IMR-90 (cell line): ENCODE data around the gene ZBED4. TPM values are rescaled to one million over a fixed set of nuclear protein-coding genes. Genes with fewer than 3 reads are reported as not detected.

Experiments used
- ATAC-seq: fragments of 200-7000 bp; cut with Tn5 transposase; 2 replicates; pipeline ENCODE4 v1.9.1; 2020; ENCODE audit warnings: low read depth, mild to moderate bottlenecking, moderate library complexity
- BruUV-seq: library from RNA; stranded (reverse); fragments of 400-500 nt; replicated peaks from 2 replicates; lab custom pipeline; 2021; lab: Mats Ljungman, UMichigan
- CTCF ChIA-PET: fragments of 300-600 bp; formaldehyde crosslinking; extraction: SDS; loops from one replicate; lab custom pipeline; 2021; ENCODE audit warnings: antibody characterized with exemption; lab: Yijun Ruan, JAX
- POLR2A ChIA-PET: fragments of 300-600 bp; sonication (Branson Sonifier 250); formaldehyde crosslinking; loops from one replicate; lab custom pipeline; 2022; ENCODE audit warnings: antibody characterized with exemption; ENCODE audit not compliant: unreplicated experiment; lab: Charles Lee
- DNase-seq: peaks from one replicate; pipeline ENCODE4 v3.0.0; 2013
- H2AFZ ChIP-seq: replicated peaks from 2 replicates; pipeline ENCODE3; 2013; ENCODE audit warnings: low read length, mild to moderate bottlenecking; ENCODE audit not compliant: poor library complexity
- H2AK5ac ChIP-seq: 2 replicates; pipeline ENCODE4 v1.6.1; 2013; ENCODE audit warnings: low read depth, low read length, inconsistent platforms
- H2AK9ac ChIP-seq: replicated peaks from 2 replicates; pipeline ENCODE3; 2013; ENCODE audit warnings: mild to moderate bottlenecking, low read depth, low read length, moderate library complexity; ENCODE audit not compliant: poor library complexity
- H2BK120ac ChIP-seq: 2 replicates; pipeline ENCODE4 v1.6.1; 2013; ENCODE audit warnings: low read depth, low read length, inconsistent platforms
- H2BK15ac ChIP-seq: 3 replicates; pipeline ENCODE4 v1.6.1; 2013; ENCODE audit warnings: low read depth, low read length, inconsistent platforms
- H2BK20ac ChIP-seq: 2 replicates; pipeline ENCODE4 v1.6.1; 2013; ENCODE audit warnings: low read depth, mild to moderate bottlenecking, inconsistent platforms, low read length, moderate library complexity
- H2BK5ac ChIP-seq: 2 replicates; pipeline ENCODE4 v1.6.1; 2013; ENCODE audit warnings: mild to moderate bottlenecking, low read depth, low read length, inconsistent platforms; ENCODE audit not compliant: poor library complexity, severe bottlenecking
- H3K14ac ChIP-seq: replicated peaks from 2 replicates; pipeline ENCODE4 v1.6.1; 2013; ENCODE audit warnings: low read depth, low read length, inconsistent platforms
- H3K18ac ChIP-seq: 2 replicates; pipeline ENCODE4 v1.6.1; 2013; ENCODE audit warnings: low read depth, low read length, control low read depth
- H3K23ac ChIP-seq: 2 replicates; pipeline ENCODE4 v1.6.1; 2013; ENCODE audit warnings: low read depth, low read length, inconsistent platforms
- H3K27ac ChIP-seq: 2 replicates; pipeline ENCODE4 v1.5.1; 2013; ENCODE audit warnings: mild to moderate bottlenecking, control low read depth, low read length; ENCODE audit not compliant: insufficient read depth
- H3K27me3 ChIP-seq: 2 replicates; pipeline ENCODE4 v1.6.1; 2013; ENCODE audit warnings: low read length; ENCODE audit not compliant: control insufficient read depth, insufficient read depth
- H3K36me3 ChIP-seq: 2 replicates; pipeline ENCODE4 v1.6.1; 2013; ENCODE audit warnings: low read length, mixed read lengths; ENCODE audit not compliant: control insufficient read depth, insufficient read depth
- H3K4ac ChIP-seq: 2 replicates; pipeline ENCODE4 v1.6.1; 2013; ENCODE audit warnings: low read depth, low read length, inconsistent platforms
- H3K4me1 ChIP-seq: 2 replicates; pipeline ENCODE4 v1.6.1; 2013; ENCODE audit warnings: low read length, mixed read lengths; ENCODE audit not compliant: control insufficient read depth, insufficient read depth
- H3K4me2 ChIP-seq: 2 replicates; pipeline ENCODE4 v1.6.1; 2013; ENCODE audit warnings: low read depth, mild to moderate bottlenecking, control low read depth, low read length, moderate library complexity
- H3K4me3 ChIP-seq: 2 replicates; pipeline ENCODE4 v1.5.1; 2013; ENCODE audit warnings: low read depth, mild to moderate bottlenecking, control low read depth, low read length, moderate library complexity; ENCODE audit not compliant: insufficient read depth
- H3K56ac ChIP-seq: 2 replicates; pipeline ENCODE4 v1.6.1; 2013; ENCODE audit warnings: low read length, inconsistent platforms; ENCODE audit not compliant: insufficient read depth; ENCODE audit errors: extremely low read depth
- H3K79me1 ChIP-seq, 2 experiments: 2 replicates each; pipeline ENCODE4 v1.6.1; 2013; ENCODE audit warnings: low read length in 2 of 2, inconsistent platforms in 1 of 2, low read depth in 1 of 2
- H3K9ac ChIP-seq: 2 replicates; pipeline ENCODE4 v1.6.1; 2013; ENCODE audit warnings: low read depth, low read length, control low read depth
- H3K9me1 ChIP-seq: 2 replicates; pipeline ENCODE4 v1.6.1; 2013; ENCODE audit warnings: low read length, inconsistent platforms; ENCODE audit not compliant: insufficient read depth
- H3K9me3 ChIP-seq: 2 replicates; pipeline ENCODE4 v1.6.1; 2013; ENCODE audit warnings: low read length; ENCODE audit not compliant: control insufficient read depth, insufficient read depth
- H4K20me1 ChIP-seq: 2 replicates; pipeline ENCODE4 v1.6.1; 2013; ENCODE audit warnings: low read length, inconsistent platforms; ENCODE audit not compliant: insufficient read depth
- H4K5ac ChIP-seq: 2 replicates; pipeline ENCODE4 v1.6.1; 2013; ENCODE audit warnings: mild to moderate bottlenecking, low read depth, low read length, control low read depth
- H4K8ac ChIP-seq, 2 experiments: 2 replicates each; pipeline ENCODE4 v1.6.1; 2013; ENCODE audit warnings: low read depth in 2 of 2, low read length in 2 of 2, control low read depth in 1 of 2, inconsistent platforms in 1 of 2
- H4K91ac ChIP-seq: 2 replicates; pipeline ENCODE4 v1.6.1; 2013; ENCODE audit warnings: low read depth, low read length, inconsistent platforms; ENCODE audit not compliant: insufficient read depth
- CHD1 ChIP-seq: IDR thresholded peaks from 2 replicates; pipeline ENCODE4 v1.6.1; 2012; ENCODE audit warnings: low read depth, low read length, improper control_type of control experiment
- FOS ChIP-seq: fragments of 150-350 bp; IDR thresholded peaks from 2 replicates; pipeline ENCODE4 v1.6.1; 2016; ENCODE audit warnings: low read depth, low read length
- MAZ ChIP-seq: IDR thresholded peaks from 2 replicates; pipeline ENCODE4 v1.6.1; 2012; ENCODE audit warnings: low read depth, mild to moderate bottlenecking, low read length, improper control_type of control experiment, moderate library complexity, borderline replicate concordance
- MXI1 ChIP-seq: IDR thresholded peaks from 2 replicates; pipeline ENCODE4 v1.6.1; 2012; ENCODE audit warnings: low read depth, mild to moderate bottlenecking, low read length, moderate library complexity, borderline replicate concordance
- NFE2L2 ChIP-seq: fragments of 150-350 bp; IDR thresholded peaks from 2 replicates; pipeline ENCODE4 v1.6.1; 2016; ENCODE audit warnings: low read depth, mild to moderate bottlenecking, low read length
- POLR2A ChIP-seq: IDR thresholded peaks from 2 replicates; pipeline ENCODE4 v1.6.1; 2012; ENCODE audit warnings: mild to moderate bottlenecking, low read depth, low read length
- RAD21 ChIP-seq: IDR thresholded peaks from 2 replicates; pipeline ENCODE4 v1.6.1; 2012; ENCODE audit warnings: low read length, improper control_type of control experiment
- RCOR1 ChIP-seq: IDR thresholded peaks from 2 replicates; pipeline ENCODE4 v1.6.1; 2012; ENCODE audit warnings: mild to moderate bottlenecking, low read length, improper control_type of control experiment; ENCODE audit not compliant: insufficient replicate concordance
- RFX5 ChIP-seq: IDR thresholded peaks from 2 replicates; pipeline ENCODE4 v1.8.0; 2012; ENCODE audit warnings: low read depth, mild to moderate bottlenecking, low read length, moderate library complexity
- WGBS, 2 experiments: methylation state at CpG; one replicate each; pipeline versions ENCODE4 v1.1.5 to v1.1.7; 2013; ENCODE audit warnings: missing lambda C conversion rate in 2 of 2; ENCODE audit not compliant: insufficient read length in 1 of 2; ENCODE audit errors: extremely low coverage in 2 of 2; 5-methylcytosine and 5-hydroxymethylcytosine counted together
- dilution Hi-C: fragments of 300-500 bp; cut with HindIII; formaldehyde crosslinking; loops from one replicate; pipeline ENCODE4 v1.14.3; 2018; ENCODE audit warnings: low sequenced_read_pairs; ENCODE audit not compliant: unreplicated experiment
- in situ Hi-C: fragments of 300-500 bp; cut with MboI; formaldehyde crosslinking; loops from 3 replicates; pipeline ENCODE4 v1.14.3; 2019; ENCODE audit warnings: low sequenced_read_pairs, inconsistent platforms, mixed read lengths
- intact Hi-C: fragments of 100-400 bp; cut with micrococcal nuclease; formaldehyde crosslinking; loops from 2 replicates; pipeline ENCODE4 v1.10.0; 2022
- polyA plus RNA-seq, 3 experiments: library from polyadenylated mRNA; depleted of rRNA; stranded (reverse); fragments of >200 nt; gene quantifications; 2 replicates each; pipeline ENCODE4 v1.2.3, GENCODE V29; 2012; ENCODE audit warnings: low replicate concordance in 1 of 3
- total RNA-seq: library from RNA; depleted of rRNA; stranded (reverse); fragments of >200 nt; gene quantifications from 2 replicates; pipeline ENCODE4 v1.2.3, GENCODE V29; 2012
- TF ChIP-seq, protein P1 (sequence below): fragments of 150-350 bp; IDR thresholded peaks from 2 replicates; pipeline ENCODE4 v1.6.1; 2016; ENCODE audit warnings: low read depth, mild to moderate bottlenecking, low read length, moderate library complexity, borderline replicate concordance
- TF ChIP-seq, protein P2 (sequence below): conservative IDR thresholded peaks from 2 replicates; pipeline ENCODE4 v1.5.1; 2012; ENCODE audit warnings: mild to moderate bottlenecking, low read depth, low read length, improper control_type of control experiment
- TF ChIP-seq, protein P3 (sequence below): fragments of 150-350 bp; IDR thresholded peaks from 2 replicates; pipeline ENCODE4 v1.6.1; 2017; ENCODE audit warnings: mild to moderate bottlenecking, antibody characterized with exemption, low read length, low read depth

Gene ZBED4
- total and polyA plus RNA-seq, 2 of the 4 experiments (the other 2 are of a cell fraction) = 9.3 to 10.5 TPM

DNA sequence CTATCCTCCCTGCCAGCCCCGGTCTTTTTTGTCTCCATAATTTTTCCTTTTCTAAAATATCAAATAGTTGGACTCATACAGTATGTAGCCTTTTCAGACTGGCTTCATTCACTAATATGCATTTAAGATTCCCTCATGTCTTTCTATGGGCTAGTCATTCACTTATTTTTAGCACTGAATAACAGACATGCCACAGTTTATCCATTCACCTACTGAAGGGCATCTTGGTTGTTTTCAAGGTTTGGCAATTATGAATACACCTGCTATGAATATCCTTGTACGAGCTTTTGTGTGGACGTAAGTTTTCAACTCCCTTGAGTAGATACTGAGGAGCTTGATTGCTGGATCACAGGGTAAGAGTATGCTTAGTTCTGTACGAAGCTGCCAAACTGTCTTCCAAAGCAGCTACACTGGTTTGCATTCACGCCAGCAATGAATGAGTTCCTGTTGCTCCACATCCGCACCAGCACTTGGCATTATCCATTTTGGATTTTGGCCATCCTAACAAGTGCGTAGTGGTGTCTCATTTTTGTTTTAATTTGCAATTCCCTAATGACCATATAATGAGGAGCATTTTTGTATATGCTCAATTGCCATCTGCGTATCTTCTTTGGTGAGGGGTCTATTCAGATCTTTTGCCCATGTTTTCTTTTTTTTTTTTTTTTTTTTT is 43.5 kb downstream of the ZBED4 start:
- Histone ChIP-seq H3K4me2 (no peak overlapping the region), H2AK9ac (no peak overlapping the region), H4K8ac (no peak overlapping the region), H3K18ac (no peak overlapping the region), H2BK15ac (no peak overlapping the region), H3K27me3 (no peaks in the 10 kb centered on the region), H2AFZ (no peak overlapping the region), H3K27ac (no peak overlapping the region), H3K14ac (no peak overlapping the region), H4K91ac (no peak overlapping the region), H3K9me3 (peaks cover 2% of the 10 kb centered on the region; the same call in 1 of the 2 replicates), H2BK120ac (no peak overlapping the region), H3K4me3 (no peak overlapping the region), H4K5ac (no peak overlapping the region), H2BK5ac (no peak overlapping the region), H3K56ac (no peak overlapping the region), H3K4ac (no peak overlapping the region), H3K36me3 (peaks cover 26% of the 10 kb centered on the region), H3K9ac (no peak overlapping the region), H2AK5ac (no peak overlapping the region), H2BK20ac (no peak overlapping the region), H3K79me1 (peaks cover 4 to 43% of the 10 kb centered on the region in 2 experiments; a peak in 3 of 4 replicates), H3K9me1 (peaks cover 18% of the 10 kb centered on the region), H4K20me1 (peaks cover 19% of the 10 kb centered on the region), H3K23ac (no peak overlapping the region), H3K4me1 (no peaks in the 10 kb centered on the region)
- in situ Hi-C loops = no loop called here
- CTCF ChIA-PET = no interaction called here
- dilution Hi-C loops = no loop called here
- no TSS peak for BruUV-seq
- POLR2A ChIA-PET = no interaction called here
- ATAC-seq (no peak), DNase-seq (no peak)
- 100% methylated on average over 2 of the region's 8 CpGs; no CpG with 5 or more reads in 1 of the 2 experiments for WGBS, 2 experiments
- intact Hi-C loops = no loop called here
- TF ChIP-seq NFE2L2 (no peak), RAD21 (no peak), CHD1 (no peak), RFX5 (no peak), POLR2A (no peak), FOS (no peak), MAZ (no peak), RCOR1 (no peak), MXI1 (no peak)
- TF ChIP-seq, protein P1, sequence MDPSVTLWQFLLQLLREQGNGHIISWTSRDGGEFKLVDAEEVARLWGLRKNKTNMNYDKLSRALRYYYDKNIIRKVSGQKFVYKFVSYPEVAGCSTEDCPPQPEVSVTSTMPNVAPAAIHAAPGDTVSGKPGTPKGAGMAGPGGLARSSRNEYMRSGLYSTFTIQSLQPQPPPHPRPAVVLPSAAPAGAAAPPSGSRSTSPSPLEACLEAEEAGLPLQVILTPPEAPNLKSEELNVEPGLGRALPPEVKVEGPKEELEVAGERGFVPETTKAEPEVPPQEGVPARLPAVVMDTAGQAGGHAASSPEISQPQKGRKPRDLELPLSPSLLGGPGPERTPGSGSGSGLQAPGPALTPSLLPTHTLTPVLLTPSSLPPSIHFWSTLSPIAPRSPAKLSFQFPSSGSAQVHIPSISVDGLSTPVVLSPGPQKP = no peak
- TF ChIP-seq, protein P2, sequence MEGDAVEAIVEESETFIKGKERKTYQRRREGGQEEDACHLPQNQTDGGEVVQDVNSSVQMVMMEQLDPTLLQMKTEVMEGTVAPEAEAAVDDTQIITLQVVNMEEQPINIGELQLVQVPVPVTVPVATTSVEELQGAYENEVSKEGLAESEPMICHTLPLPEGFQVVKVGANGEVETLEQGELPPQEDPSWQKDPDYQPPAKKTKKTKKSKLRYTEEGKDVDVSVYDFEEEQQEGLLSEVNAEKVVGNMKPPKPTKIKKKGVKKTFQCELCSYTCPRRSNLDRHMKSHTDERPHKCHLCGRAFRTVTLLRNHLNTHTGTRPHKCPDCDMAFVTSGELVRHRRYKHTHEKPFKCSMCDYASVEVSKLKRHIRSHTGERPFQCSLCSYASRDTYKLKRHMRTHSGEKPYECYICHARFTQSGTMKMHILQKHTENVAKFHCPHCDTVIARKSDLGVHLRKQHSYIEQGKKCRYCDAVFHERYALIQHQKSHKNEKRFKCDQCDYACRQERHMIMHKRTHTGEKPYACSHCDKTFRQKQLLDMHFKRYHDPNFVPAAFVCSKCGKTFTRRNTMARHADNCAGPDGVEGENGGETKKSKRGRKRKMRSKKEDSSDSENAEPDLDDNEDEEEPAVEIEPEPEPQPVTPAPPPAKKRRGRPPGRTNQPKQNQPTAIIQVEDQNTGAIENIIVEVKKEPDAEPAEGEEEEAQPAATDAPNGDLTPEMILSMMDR = no peak
- TF ChIP-seq, protein P3, sequence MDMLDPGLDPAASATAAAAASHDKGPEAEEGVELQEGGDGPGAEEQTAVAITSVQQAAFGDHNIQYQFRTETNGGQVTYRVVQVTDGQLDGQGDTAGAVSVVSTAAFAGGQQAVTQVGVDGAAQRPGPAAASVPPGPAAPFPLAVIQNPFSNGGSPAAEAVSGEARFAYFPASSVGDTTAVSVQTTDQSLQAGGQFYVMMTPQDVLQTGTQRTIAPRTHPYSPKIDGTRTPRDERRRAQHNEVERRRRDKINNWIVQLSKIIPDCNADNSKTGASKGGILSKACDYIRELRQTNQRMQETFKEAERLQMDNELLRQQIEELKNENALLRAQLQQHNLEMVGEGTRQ = no peak
